Measurements from ENCODE around the gene KCTD16.

Gene KCTD16

DNA sequence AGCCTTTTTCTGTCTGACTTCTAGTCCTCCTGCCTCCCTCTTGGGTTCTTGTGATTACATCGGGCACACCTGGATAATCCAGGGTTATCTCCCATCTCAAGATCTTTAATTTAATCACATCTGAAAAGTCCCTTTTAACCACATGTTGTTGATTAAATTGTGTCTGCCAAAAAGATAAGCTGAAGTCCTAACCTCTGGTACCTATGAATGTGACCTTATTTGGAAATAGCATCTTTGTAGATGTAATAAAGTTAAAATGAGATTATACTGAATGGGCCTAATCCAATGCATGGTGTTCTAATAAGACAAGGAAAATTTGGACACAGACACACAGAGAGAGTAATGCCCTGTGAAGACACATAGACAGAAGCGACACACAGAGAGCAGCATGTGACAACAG lies 232.4 kb downstream of the KCTD16 start:
- no peak overlapping the region for H3K4me3 ChIP-seq (replicated peaks; ENCODE audit: low read depth, low read length)
- TF ChIP-seq, protein P1, sequence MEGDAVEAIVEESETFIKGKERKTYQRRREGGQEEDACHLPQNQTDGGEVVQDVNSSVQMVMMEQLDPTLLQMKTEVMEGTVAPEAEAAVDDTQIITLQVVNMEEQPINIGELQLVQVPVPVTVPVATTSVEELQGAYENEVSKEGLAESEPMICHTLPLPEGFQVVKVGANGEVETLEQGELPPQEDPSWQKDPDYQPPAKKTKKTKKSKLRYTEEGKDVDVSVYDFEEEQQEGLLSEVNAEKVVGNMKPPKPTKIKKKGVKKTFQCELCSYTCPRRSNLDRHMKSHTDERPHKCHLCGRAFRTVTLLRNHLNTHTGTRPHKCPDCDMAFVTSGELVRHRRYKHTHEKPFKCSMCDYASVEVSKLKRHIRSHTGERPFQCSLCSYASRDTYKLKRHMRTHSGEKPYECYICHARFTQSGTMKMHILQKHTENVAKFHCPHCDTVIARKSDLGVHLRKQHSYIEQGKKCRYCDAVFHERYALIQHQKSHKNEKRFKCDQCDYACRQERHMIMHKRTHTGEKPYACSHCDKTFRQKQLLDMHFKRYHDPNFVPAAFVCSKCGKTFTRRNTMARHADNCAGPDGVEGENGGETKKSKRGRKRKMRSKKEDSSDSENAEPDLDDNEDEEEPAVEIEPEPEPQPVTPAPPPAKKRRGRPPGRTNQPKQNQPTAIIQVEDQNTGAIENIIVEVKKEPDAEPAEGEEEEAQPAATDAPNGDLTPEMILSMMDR (IDR thresholded peaks at IDR 0.05; ENCODE audit: low read depth, low read length, missing control alignments): no peak
- no peak for DNase-seq (ENCODE audit: extremely low read depth, low read depth)

GRCh38 chr5:144403817-144404420 lies 233.2 kb downstream of the KCTD16 start:
- no peak overlapping the region for H3K4me3 ChIP-seq (replicated peaks; ENCODE audit: low read depth, low read length)
- no peak for DNase-seq (ENCODE audit: extremely low read depth, low read depth)
- TF ChIP-seq, protein P1 (IDR thresholded peaks at IDR 0.05; ENCODE audit: low read depth, low read length, missing control alignments): no peak

GRCh38 chr5:144404672-144405071 lies 234.0 kb downstream of the KCTD16 start:
- TF ChIP-seq, protein P1 (IDR thresholded peaks at IDR 0.05; ENCODE audit: low read depth, low read length, missing control alignments): no peak
- no peak overlapping the region for H3K4me3 ChIP-seq (replicated peaks; ENCODE audit: low read depth, low read length)
- no peak for DNase-seq (ENCODE audit: extremely low read depth, low read depth)

DNA sequence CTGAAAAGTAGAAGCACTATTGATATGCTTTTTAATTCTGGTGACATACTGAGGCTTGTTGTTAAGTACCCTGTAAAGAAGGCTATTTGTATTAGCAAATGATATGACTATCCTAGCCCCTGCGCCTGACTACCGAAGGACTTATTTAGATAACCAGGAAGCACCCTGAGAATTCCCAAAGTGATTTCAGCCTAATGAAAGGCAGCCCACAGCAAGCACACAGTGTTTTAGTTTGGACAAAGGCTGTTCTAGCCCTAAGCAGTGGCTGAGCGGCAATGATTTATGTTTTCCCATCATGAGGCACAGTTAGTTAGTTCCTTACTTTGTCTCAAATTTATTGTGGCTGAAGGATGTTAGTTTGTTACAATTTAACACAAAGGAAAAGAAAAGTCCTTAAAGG lies 235.3 kb downstream of the KCTD16 start:
- TF ChIP-seq, protein P1 (IDR thresholded peaks at IDR 0.05; ENCODE audit: low read depth, low read length, missing control alignments): no peak
- H3K4me3 ChIP-seq (replicated peaks; ENCODE audit: low read depth, low read length): no peak overlapping the region
- DNase-seq (ENCODE audit: extremely low read depth, low read depth): no peak

DNA sequence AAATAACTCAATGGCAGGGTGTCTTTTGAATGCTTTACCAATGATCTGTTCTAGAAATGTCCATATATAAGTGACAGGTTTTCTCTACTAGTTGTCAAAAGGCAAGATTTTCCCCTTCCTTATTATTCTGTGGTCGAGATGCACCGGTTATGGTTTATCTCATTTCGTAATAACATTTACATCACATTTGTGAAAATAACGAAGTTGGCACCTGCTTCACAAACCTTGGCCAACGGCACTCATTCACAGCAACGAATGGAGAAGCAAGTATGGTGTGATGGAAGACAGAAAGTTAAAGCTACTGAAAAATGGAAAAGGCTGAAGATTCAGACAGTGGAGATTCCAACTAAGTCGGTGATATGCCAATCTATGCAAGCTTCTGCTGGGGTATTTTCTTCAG lies 235.8 kb downstream of the KCTD16 start:
- no peak overlapping the region for H3K4me3 ChIP-seq (replicated peaks; ENCODE audit: low read depth, low read length)
- no peak for DNase-seq (ENCODE audit: extremely low read depth, low read depth)
- TF ChIP-seq, protein P1 (IDR thresholded peaks at IDR 0.05; ENCODE audit: low read depth, low read length, missing control alignments): no peak

DNA sequence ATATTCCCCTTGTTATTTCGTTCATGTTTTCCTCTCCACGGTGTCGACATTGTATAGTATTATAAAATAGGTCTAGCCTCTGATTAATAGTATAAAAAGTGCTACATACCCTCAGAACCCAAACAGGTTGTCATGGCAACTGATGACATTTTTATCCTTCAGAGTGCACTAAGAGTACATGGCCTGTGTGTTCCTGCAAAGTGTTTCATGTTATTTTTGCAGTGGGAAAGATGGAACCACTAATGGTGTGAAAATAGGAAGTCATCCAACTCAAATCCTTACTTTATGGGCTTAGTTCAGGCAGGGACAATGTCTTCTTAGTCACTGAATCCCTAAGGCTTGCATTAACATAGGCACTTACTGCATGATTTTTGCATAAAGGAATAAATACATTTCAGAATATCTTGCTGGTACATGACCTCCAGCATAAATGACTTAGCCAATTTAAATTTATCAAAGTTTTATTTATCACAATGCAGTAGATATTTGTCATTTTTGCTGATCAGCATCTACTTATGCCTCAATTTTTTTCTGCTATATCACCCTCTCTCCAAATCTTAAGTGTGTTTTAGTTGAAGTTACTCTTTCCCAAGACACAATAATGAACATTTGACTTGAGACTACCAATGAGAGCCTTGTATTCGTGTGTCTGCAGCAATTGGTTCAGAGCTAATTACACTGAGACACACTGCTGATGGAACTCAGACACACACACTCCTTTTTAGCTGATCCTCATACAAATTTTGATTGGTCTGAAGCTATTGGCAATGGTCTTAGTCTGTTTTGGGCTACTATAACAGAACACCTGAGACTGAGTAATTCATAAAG lies 243.7 kb downstream of the KCTD16 start:
- H3K4me3 ChIP-seq (replicated peaks; ENCODE audit: low read depth, low read length): no peak overlapping the region
- TF ChIP-seq, protein P1 (IDR thresholded peaks at IDR 0.05; ENCODE audit: low read depth, low read length, missing control alignments): no peak
- DNase-seq (ENCODE audit: extremely low read depth, low read depth): no peak
